SHP77 treated with DMSO at 0.1 percent for 48 hours (cell line): ENCODE data around the gene USP3.
"Not testable (repeated sequence)": the region's sequence is repeated elsewhere in the genome, so short reads cannot be mapped to it uniquely, and the experiment has no call there.

Experiments
- DNase-seq: peaks from one replicate; lab custom pipeline; 2025; lab: John Stamatoyannopoulos, UW

The USP3 gene

DNA sequence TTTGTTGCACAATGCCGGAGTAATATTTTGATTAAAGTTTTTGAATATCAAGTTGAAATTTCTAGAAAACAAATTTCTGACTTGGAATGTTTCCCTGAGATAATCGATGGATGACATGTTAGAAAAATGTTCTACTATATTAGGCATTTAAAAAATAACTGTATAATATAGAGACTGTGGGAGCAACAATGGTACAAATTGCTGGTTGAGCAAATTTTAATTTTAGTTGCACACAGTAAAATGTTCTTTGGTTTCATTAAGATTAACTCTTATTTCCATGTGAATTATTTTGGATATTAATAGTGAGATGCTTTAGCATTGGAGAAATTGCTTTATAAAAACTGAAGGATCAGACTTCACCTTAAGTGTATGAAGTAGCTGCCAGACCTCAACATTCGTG, 9.3 kb downstream of the USP3 start:
- DNase-seq, result no peak

- no peak for DNase-seq
These were observed 10.1 kb downstream of the USP3 start for GRCh38 chr15:63514531-63514943.

GRCh38 chr15:63517202-63517601, 12.8 kb downstream of the USP3 start:
- DNase-seq, result no peak

- no peak for DNase-seq
These were observed 13.2 kb downstream of the USP3 start for GRCh38 chr15:63517628-63518027.

- DNase-seq, result no peak
These were observed 14.6 kb downstream of the USP3 start for GRCh38 chr15:63519041-63519440.

DNA sequence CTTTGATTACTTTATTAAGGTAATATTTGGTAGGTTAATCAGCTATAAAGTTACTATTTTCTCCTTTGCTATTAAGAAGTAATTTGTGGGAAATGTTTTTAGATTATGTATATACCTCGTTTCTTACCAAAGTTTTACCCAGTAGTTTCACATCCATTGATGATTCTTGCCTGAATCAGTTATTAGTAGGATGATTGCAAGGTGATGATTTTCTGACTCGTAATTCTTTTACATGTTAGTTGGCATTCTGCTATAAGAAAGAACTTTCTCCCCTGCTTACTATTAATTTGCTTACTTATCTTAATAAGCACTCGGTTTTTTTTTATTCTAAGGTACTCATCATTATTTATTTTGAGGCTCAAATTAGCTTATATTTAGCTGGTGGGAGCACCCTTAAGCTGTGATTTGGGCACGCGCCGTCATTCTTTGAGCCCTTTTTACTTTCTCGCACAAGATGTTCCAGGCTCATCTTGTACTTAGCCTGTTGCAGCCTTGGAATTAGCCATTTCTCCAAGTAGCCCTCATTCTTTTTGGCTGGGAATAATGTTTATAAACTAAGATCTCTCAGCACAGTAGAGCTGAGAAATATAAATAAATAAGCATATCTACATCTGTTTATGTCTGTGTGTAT, 15.3 kb downstream of the USP3 start:
- DNase-seq, result no peak

DNA sequence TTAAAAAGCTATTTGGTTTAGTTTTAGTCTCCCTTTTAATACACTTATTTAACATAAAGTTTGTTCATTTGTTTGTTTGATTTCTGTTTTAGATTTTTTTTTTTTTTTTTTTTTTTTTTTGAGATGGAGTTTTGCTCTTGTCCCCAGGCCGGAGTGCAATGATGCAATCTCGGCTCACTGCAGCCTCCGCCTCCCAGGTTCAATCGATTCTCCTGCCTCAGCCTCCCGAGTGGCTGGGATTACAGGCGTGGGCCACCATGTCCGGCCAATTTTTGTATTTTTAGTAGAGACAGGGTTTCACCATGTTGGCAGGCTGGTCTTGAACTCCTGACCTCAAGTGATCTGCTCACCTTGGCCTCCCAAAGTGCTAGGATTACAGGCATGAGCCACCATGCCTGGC, 16.1 kb downstream of the USP3 start:
- DNase-seq, result not testable (repeated sequence)

DNA sequence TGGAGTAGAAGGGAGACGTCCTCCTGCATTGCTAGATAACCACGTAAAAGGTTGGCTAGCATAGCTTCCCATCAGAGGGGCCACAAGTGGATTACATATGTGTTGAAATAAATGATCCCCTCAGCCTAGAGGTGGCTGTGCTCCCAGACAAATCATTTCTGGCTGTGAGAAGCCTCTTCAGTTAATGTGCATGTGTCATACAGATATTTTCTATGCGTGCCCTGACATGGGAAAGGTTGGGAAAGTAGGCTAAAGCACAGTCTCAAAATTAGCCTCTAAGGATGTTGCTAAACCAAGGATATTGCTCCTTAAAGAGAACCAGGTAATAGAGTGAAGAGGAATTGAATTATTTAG, 17.8 kb downstream of the USP3 start:
- DNase-seq, result no peak

DNA sequence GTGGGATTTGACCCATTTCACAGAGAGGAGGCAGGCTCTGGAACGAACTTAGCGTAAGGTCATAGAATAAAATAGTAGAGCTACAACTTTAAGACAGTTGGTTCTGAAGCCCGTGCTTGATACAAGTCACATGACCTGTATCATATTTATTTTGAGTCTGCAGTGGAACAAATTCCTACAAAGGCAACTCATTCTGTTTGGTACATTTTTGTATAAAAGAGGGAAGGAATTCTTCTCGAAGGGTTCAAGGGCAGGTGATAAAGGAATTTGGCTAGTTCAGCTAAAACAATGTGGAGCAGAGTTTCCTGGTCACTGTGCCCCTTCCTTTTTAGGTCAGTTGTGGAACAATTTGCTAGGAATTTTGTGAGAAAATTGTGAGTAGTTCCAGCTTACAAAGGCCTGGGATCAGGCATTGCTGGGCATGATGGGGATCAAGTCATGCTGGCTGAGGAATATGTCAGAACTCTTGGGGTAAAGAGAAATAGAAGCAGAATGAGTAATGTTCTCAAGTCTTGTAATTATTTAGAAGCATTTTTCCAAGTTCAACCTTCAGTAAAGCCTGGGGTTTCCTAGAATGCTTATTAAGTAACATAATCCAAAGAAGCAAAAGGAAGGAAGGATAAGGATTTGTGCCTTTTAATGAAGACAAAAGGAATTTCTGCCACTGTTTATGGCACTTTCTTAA, 19.1 kb downstream of the USP3 start:
- DNase-seq, result no peak

DNA sequence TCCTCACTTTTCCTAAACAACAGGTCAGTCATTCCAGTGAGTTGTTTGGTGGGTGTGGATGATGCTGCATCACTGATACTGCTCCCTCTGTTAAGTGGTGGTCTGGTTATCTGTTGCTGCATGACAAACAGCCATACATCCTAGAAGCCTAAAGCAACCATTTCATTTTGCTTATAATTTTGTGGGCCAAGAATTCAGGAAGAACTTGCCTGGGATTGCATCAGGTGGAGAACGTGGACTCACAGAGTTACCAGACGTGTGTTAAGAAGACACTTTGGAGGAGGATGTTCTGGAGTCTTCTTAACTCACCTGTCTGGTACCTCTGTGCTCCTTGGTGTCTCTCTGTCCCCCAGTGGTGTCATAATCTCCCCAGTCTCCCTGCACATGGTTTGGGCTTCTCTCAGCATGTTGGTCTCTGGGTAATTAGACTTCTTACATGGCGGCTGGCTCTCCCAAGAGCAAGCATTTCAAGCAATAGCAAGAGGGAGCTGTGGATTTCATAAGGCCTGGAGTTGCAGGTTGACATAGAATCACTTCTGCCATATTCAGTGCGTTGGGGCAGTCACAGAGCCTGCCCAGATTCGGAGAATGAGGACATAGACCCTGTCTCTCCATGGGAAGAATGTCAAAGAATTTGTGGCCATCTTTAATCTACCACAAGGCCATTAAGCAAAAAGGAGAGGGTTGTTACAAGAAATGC, 20.1 kb downstream of the USP3 start:
- no peak for DNase-seq

DNA sequence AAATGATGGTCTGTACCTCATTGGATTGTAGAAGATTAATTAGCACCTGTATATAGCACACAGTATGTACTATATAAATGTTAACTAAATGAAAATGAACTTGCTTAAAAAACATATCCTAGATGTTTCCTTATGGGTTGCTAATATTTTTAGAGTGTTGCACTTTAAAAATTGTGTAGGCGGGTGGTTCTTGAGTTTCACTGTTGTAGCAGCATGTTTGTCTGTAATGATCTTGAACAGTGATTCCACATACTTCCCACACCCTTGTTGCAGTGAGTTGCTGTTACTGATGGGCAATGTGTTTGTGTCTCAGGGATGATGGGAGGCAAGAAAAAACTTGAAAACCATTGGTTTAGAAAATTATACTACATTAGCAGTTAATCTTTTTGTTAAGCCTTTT, 22.0 kb downstream of the USP3 start:
- DNase-seq, result no peak

DNA sequence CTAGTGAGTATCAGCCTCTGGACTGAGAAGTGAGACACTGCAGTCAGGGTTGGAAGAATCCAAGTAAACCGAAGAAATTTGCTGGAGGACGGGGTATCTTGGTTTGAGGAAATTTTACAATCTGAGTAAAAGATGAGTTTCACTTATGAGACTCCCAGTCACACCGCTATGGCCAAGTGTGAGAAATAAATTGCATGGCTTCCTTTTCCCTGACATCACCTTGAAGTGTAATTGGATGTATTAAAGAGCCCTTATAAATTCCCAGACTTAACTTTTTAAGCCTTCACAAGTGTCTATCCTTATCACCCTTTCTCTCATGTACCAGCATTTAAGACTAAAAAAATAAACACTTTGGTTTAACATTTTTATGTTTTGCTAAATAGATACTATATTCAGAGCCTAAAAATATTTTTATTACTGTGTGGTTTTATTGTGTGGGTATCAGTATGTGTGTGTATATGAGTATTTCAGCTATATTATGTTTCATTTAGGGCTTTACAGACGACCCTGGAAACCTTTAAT, 23.8 kb downstream of the USP3 start:
- no peak for DNase-seq

GRCh38 chr15:63530235-63530634, 25.8 kb downstream of the USP3 start:
- DNase-seq, result no peak

GRCh38 chr15:63530752-63531299, 26.4 kb downstream of the USP3 start:
- DNase-seq, result no peak

- no peak for DNase-seq
These were observed 27.2 kb downstream of the USP3 start for GRCh38 chr15:63531586-63531985.

- DNase-seq, result no peak
These were observed 27.9 kb downstream of the USP3 start for GRCh38 chr15:63532307-63532744.

DNA sequence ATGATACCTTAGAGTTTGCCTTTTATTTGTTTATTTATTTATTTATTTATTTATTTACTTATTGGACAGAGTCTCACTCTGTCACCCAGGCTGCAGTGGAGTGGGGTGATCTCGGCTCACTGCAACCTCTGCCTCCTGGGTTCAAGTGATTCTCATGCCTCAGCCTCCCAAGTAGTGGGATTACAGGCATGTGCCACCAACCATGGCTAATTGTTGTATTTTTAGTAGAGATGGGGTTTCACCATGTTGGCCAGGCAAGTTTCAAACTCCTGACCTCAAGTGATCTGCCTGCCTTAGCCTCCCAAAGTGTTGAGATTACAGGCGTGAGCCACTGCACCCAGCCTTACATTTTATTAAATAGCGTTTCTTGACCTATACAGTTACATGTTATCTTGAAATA, 30.5 kb downstream of the USP3 start:
- not testable (repeated sequence) for DNase-seq

DNA sequence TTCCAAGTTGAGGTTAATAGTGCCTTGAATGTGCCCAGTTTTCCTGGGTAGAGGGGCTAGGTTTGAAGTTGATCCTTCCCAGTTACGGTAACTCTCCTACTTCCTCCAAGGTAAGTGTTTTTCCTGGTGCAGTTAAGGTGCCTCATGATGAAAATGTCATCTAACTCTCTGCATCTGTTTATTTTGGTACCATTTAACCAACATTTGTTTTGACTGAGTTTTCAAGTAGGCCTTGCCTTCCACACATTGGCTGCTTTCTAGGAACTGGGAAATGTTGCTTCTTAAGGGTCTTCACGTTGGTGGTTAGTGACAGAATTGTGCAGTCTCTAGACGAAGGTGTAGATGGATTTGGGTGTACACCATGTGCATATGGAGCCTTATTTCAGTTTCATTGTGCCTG, 31.3 kb downstream of the USP3 start:
- DNase-seq, result no peak

- no peak for DNase-seq
These were observed 34.5 kb downstream of the USP3 start for GRCh38 chr15:63538876-63539275.

DNA sequence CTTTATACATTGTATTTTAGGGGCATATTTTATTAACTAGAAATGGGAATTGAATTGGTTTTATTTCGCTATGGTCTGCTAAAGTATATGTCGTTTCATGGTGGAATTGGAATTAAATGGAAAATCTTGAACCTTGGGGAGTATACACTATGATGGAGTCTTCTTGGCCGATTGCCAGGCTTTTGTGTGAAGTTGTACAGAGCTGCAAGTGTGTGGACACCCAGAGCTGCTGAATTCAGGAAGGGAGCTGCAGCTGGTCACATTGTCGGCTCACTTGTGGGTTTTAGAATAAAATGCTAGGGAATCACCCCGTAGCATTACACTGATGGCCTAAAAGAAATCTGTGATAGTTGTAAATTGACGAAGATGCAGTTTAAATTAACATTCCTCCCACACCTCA, 35.1 kb downstream of the USP3 start:
- DNase-seq, result no peak

GRCh38 chr15:63539998-63540397, 35.6 kb downstream of the USP3 start:
- no peak for DNase-seq

GRCh38 chr15:63540449-63540848, 36.1 kb downstream of the USP3 start:
- no peak for DNase-seq
